Dedifferentiated amniotic fluid mesenchymal stem cell (primary cell): Measurements from ENCODE around the gene CAMSAP2.
"Not testable (repeated sequence)": the region's sequence is repeated elsewhere in the genome, so short reads cannot be mapped to it uniquely, and the experiment has no call there.

ENCODE experiments used
- DNase-seq: peaks from one replicate; pipeline ENCODE4 v3.0.0-alpha.2; 2016; ENCODE audit errors: extremely low spot score

Gene CAMSAP2

DNA sequence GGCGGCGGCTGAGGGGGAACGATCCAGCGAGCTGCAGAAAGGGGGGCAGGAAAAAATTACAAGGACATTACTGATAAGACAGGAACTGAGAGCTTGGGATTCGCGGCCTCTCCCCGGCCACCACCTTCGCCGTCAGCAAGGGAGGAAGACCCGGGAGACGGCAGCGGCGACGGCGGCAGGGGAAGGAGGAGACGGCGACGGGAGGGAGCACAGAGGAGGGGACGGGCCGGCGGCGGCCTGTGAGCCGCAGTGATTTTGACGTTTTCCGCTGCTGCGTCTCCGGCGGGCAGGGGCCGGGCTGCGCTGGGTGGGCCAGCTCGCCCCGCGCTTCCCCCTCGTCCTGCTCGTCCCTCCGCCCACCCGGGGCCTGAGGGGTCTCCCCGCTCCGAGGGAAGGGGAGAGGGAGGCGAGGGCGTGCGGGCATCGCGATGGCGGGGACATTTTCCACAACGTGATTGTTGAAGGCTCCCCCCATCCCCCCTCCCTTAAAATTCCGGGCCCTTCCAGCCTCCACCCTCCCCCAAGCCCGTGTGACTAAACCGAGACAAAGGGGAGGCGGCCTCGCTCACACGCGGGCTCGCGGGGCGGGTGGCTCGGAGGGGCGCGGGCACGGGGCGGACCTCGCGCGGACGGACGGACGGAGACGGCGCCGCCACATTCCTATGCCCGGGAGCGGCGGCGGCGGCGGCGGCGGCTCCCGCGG lies 407 bp downstream of the CAMSAP2 start:
- peak; percentile 73 for DNase-seq

GRCh38 chr1:200739702-200740570 lies 1.2 kb downstream of the CAMSAP2 start:
- no peak for DNase-seq

- DNase-seq, result no peak
Measured at GRCh38 chr1:200740571-200741208, 2.0 kb downstream of the CAMSAP2 start.

DNA sequence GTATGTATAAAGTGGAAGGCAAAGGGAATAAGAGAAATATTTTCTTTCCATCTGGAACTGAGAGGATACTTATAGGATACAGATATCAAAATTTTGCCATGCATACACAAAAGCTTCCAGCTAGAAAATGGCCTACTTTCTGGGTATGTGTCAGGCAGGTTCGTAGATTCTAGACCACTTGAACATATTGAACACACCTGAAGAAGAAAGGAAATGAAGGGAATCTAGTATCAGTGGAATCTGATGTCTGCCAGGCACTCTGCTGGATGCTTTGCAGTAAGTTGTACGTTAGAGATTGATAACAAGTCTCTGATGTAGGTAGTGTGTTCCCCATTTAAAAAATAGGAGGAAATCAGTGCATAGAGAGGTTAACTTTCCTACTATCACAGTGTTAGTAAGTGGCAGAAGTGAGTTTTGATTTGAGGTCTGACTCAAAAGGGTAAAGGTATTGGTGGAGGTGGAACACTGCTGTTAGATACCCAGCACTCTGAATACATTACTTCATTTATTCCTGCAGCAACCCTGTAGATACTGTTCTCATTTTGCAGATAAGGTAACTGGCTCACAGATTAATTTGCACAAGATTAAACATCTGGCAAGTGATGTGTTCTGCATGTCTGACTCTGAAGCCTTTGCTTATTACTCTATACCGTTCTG lies 3.0 kb downstream of the CAMSAP2 start:
- no peak for DNase-seq

DNA sequence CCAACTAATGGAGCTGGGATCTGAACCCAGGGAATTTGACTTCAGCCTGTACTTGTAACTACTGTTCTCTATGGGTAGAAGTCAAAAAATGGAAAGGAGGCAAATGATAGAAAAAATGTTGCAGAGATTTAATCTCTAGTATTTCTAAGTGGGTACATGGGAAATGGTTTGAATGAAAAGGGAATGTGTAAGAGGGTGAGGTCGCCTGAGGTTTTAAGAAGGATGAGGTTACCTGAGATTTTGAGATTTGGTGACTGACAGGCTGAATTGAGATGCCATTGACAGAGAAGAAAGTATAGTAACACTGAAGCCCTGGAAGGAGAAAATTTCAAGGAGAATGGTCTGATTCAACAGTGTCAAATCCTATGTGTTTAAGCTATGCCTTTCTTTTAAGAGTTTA lies 5.5 kb downstream of the CAMSAP2 start:
- DNase-seq, result no peak

DNA sequence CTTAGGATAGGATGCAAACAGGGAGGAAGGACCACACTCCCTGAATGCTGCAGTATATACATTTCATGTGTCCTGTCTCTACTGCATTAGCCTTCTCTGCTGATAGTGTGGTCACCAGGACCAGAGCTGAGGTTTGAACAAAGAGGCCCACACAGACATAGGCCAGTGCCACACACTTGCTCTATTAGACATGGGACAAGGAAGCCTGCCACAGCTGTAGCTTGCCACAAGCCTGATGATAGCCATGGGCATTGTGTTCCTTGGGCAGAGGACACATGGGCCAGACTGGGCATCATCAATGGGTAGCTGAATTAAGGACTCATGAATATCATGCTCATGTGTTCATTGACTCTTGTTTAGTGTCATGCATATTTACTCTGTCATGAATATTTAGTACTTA lies 10.4 kb downstream of the CAMSAP2 start:
- no peak for DNase-seq

GRCh38 chr1:200750749-200751148 lies 12.1 kb downstream of the CAMSAP2 start:
- not testable (repeated sequence) for DNase-seq

GRCh38 chr1:200751717-200752116 lies 13.0 kb downstream of the CAMSAP2 start:
- no peak for DNase-seq

DNA sequence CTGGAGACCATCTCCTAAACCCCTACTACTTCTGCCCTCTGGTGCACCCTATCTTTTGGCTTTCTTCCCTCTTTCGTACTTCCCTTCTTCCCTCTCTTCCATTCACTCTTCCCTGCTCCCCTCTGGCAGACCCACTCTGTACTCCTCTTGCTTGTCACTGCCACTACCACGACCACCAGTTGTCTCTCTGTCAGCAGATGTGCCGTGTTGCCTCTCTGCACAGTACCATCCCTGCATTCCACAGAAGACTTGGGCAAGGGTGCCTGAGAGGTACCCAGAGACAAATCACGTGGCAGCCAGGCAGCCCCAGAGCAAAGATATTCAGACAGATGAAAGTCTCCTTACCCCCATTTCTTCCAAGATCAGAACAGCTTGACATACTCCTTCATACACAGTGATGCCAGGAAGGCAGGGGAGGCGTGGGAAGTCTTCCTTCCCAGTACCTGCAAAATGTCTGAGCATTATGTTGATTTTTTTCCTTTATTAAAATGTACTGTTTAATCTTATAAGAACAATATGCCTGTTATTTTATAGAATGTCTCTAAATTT lies 15.0 kb downstream of the CAMSAP2 start:
- no peak for DNase-seq

DNA sequence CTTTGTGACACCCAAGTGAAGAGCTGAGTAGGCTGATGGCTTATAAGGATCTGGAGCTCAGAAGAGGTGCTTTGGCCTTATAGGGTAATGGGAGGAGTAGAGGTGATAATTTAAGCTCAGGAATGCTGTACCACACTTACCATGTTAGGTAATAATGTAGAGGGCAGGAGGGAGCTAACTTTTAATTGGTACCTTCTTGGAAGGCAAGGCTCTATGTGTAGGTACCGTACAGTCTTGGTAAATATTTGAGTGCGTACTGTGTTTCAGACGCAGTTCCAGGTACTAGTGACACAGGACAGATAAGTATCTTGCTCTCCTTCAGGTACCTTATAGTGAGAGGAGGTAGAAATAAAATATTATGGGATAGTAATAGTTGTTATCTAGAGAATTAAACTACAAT lies 16.8 kb downstream of the CAMSAP2 start:
- no peak for DNase-seq

DNA sequence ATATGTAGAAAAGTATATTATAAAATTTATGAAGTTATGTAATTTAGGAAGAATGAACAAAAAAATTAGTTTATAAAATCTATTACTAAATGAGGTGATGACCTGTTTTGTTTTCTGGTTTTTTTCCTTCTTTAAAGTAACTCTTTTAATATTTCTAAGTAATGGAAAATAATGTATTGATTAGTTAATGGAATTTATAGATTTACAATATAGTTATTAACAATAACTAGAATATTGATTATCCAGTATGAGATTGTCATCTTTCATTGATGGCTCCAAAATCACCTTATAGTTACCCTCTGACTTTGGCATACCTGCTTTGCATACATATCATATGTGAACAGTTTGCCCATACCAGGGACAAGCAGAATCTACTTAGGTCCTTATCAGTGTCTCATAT lies 23.4 kb downstream of the CAMSAP2 start:
- DNase-seq, result no peak

DNA sequence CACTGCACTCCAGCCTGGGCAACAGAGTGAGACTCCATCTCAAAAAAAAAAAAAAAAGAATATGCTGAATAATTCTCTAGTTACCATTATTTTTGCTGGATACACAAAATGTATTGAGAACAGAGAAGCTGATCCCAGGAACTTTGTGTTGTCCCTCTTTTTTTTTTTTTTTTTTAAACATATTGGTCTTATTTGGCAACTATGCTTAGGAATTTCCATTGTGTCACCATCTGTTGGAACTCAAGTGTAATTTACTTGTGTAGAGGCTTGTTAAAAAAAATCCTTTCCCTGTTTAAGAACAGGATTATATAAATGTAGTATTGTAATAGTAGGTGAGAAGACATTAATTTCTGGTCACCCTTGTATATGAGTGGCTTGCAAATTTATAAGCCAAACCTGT lies 28.6 kb downstream of the CAMSAP2 start:
- DNase-seq, result no peak

DNA sequence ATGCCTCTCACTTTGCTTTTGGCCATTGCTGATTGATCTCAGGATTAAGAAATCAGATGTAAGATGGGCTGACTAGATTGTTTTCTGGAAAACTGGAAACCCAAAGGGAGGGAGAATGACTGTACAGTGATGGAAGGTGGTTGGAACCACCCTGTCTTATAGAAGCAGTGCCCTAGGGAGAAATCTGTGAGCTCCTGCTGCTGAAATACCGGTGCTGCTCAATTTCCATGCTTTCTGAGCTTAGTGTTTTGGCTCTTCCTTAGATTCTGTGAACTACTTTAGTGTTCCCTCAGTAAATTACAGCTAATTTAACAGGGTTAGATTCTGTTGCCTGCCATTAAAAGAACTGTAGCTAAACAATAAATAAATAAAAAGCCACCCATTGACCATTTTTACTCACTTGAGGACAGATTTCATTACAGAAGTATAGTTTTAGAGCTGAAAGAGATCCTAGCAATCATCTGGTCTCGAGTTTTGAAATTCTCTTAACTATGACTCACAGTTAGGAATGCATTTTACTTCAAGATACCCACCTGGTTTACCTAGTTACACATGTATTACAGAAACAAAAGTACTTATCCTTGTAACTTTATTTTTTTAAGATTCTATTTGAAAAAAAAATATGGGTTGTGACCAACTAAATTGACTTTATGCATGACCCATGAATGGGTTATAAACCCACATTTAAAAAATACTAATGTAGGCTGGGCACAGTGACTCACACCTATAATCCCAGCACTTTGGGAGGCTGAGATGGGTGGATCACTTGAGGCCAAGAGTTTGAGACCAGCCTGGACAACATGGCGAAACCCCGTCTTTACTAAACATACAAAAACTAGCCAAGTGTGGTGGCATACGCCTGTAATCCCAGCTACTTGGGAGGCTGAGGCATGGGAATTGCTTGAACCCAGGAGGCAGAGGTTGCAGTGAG lies 33.2 kb downstream of the CAMSAP2 start:
- DNase-seq, result no peak

DNA sequence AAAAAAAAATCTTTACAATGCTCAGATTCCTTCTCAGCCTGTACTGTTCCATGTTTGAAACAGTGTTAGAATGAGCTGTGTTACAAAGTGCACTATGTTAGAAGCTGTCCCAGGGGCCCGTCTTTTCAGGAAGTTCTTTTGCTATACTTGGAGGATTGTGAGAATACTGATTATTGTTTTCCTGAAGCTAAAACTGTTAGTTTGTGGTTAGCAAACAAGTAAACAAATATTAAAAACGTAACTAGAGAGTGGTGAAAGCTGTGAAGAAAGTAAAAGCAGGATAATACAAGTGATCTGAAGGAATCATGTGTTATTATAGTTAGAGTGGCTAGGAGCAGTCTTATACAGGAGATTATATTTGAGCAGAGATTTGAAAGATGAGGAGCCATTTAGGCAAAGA lies 35.6 kb downstream of the CAMSAP2 start:
- no peak for DNase-seq

DNA sequence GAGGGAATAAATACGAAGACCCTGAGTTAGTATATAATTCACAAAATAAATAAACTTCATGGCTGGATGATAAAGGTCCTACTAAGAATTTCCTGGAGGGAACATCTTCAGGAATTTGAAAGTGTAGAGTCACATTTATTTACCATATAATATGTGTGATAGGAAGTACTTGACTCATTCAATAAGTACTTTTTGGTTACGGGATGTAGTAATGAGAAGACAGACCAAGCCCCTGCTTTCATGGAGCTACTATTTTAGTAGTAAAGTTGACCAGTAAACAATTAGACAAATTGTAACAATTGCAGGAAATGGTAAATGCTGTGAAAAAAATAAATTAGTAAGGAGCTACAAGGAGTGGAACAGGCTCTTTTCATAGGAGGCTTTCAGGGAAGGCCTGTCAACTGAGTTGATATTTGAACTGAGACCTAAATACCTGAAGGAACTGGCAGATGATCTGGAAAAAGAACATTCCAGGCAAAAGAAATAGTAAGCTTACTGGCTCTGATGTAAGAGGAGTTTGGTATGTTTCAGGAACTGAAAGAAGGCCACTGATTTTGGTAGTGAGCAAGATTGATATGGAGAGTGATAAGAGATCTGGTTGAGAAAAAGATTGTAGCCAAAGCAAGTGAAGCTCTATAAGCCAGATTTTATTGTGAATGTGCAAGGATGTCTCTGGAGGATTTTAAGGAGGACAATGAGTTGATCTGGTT lies 36.2 kb downstream of the CAMSAP2 start:
- no peak for DNase-seq

DNA sequence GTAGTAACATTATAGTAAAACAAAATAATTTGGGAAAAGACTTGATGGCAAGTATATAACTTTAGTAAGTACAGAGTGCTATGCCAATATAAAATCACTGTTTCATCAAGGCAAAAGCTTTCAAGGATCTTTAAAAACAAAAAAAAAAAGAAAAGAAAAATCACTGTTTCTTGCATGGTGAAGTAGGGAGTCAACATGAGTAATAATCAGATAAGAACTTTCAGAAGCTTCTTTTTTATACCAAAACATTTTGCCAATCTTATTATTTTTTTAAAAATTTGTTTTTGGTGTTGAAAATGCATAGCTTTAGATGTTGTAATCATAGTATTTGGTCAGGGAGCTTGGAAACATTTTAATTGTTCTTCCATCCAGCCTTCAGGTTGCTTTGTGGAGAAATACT lies 37.2 kb downstream of the CAMSAP2 start:
- no peak for DNase-seq

DNA sequence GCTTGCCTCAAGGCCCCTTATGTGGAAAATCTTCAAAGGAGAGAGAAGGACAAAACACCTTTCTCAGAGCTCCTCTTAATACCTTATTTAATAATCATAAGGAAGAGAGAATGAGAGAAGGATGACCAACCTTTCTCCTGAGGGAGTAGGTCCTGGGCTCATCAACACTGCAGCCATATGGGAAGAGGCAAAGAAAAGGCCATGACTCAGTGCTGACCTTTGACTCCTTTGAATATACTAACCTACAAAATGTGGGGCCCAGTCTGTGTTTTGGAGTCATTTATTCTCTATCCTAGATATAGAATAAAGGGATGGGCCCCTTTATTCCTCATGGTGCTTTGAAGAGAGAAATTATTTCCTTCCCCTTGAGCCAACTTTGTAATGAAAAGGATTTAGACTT lies 38.3 kb downstream of the CAMSAP2 start:
- DNase-seq, result no peak

DNA sequence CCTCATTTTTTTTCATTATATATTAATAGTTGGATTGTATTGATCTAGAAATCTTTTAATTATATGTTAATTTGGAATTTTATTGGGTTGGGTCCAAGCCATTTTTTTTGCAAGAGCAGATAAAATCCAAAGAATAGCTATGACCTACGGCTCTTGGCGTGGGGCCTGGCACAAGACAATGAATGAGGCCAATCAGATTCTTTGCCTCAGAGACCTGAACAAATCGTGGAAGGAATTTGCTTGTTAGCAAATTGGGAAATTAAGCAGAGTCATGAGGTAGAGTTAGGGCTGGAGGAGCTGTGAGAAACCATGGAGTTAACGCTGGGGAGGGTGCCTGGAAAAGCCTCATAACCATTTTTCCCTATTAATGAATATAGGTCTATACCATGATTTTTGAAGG lies 40.1 kb downstream of the CAMSAP2 start:
- DNase-seq, result no peak

DNA sequence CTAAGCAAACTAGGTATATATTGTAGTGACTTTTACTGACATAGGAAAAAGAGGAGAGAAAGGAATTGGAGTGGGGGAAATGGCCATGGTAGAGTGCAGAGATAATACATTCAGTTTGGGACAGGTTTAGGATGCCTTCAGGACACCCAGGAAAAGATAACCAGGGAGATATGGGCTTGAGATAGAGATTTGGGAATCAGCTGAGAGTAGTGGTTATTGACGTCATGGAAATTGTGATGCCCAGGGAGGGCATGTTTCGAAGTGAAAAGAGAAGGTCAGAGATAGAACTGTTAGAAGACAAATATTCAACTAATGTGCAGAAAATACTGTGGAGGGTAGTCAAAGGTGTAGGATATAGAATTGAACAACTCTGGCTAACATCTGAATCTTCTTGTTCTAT lies 40.6 kb downstream of the CAMSAP2 start:
- no peak for DNase-seq
